IMR-90 (cell line): ENCODE data around the gene UGT3A1. TPM values are rescaled to one million over a fixed set of nuclear protein-coding genes. Genes with fewer than 3 reads are reported as not detected.

Experiments used
- ATAC-seq: fragments of 200-7000 bp; cut with Tn5 transposase; 2 replicates; pipeline ENCODE4 v1.9.1; 2020; ENCODE audit warnings: low read depth, mild to moderate bottlenecking, moderate library complexity
- BruUV-seq: library from RNA; stranded (reverse); fragments of 400-500 nt; replicated peaks from 2 replicates; lab custom pipeline; 2021; lab: Mats Ljungman, UMichigan
- CTCF ChIA-PET: fragments of 300-600 bp; formaldehyde crosslinking; extraction: SDS; loops from one replicate; lab custom pipeline; 2021; ENCODE audit warnings: antibody characterized with exemption; lab: Yijun Ruan, JAX
- POLR2A ChIA-PET: fragments of 300-600 bp; sonication (Branson Sonifier 250); formaldehyde crosslinking; loops from one replicate; lab custom pipeline; 2022; ENCODE audit warnings: antibody characterized with exemption; ENCODE audit not compliant: unreplicated experiment; lab: Charles Lee
- DNase-seq: peaks from one replicate; pipeline ENCODE4 v3.0.0; 2013
- H2AFZ ChIP-seq: replicated peaks from 2 replicates; pipeline ENCODE3; 2013; ENCODE audit warnings: low read length, mild to moderate bottlenecking; ENCODE audit not compliant: poor library complexity
- H2AK5ac ChIP-seq: 2 replicates; pipeline ENCODE4 v1.6.1; 2013; ENCODE audit warnings: low read depth, low read length, inconsistent platforms
- H2AK9ac ChIP-seq: replicated peaks from 2 replicates; pipeline ENCODE3; 2013; ENCODE audit warnings: mild to moderate bottlenecking, low read depth, low read length, moderate library complexity; ENCODE audit not compliant: poor library complexity
- H2BK120ac ChIP-seq: 2 replicates; pipeline ENCODE4 v1.6.1; 2013; ENCODE audit warnings: low read depth, low read length, inconsistent platforms
- H2BK15ac ChIP-seq: 3 replicates; pipeline ENCODE4 v1.6.1; 2013; ENCODE audit warnings: low read depth, low read length, inconsistent platforms
- H2BK20ac ChIP-seq: 2 replicates; pipeline ENCODE4 v1.6.1; 2013; ENCODE audit warnings: low read depth, mild to moderate bottlenecking, inconsistent platforms, low read length, moderate library complexity
- H2BK5ac ChIP-seq: 2 replicates; pipeline ENCODE4 v1.6.1; 2013; ENCODE audit warnings: mild to moderate bottlenecking, low read depth, low read length, inconsistent platforms; ENCODE audit not compliant: poor library complexity, severe bottlenecking
- H3K14ac ChIP-seq: replicated peaks from 2 replicates; pipeline ENCODE4 v1.6.1; 2013; ENCODE audit warnings: low read depth, low read length, inconsistent platforms
- H3K18ac ChIP-seq: 2 replicates; pipeline ENCODE4 v1.6.1; 2013; ENCODE audit warnings: low read depth, low read length, control low read depth
- H3K23ac ChIP-seq: 2 replicates; pipeline ENCODE4 v1.6.1; 2013; ENCODE audit warnings: low read depth, low read length, inconsistent platforms
- H3K27ac ChIP-seq: 2 replicates; pipeline ENCODE4 v1.5.1; 2013; ENCODE audit warnings: mild to moderate bottlenecking, control low read depth, low read length; ENCODE audit not compliant: insufficient read depth
- H3K27me3 ChIP-seq: 2 replicates; pipeline ENCODE4 v1.6.1; 2013; ENCODE audit warnings: low read length; ENCODE audit not compliant: control insufficient read depth, insufficient read depth
- H3K36me3 ChIP-seq: 2 replicates; pipeline ENCODE4 v1.6.1; 2013; ENCODE audit warnings: low read length, mixed read lengths; ENCODE audit not compliant: control insufficient read depth, insufficient read depth
- H3K4ac ChIP-seq: 2 replicates; pipeline ENCODE4 v1.6.1; 2013; ENCODE audit warnings: low read depth, low read length, inconsistent platforms
- H3K4me1 ChIP-seq: 2 replicates; pipeline ENCODE4 v1.6.1; 2013; ENCODE audit warnings: low read length, mixed read lengths; ENCODE audit not compliant: control insufficient read depth, insufficient read depth
- H3K4me2 ChIP-seq: 2 replicates; pipeline ENCODE4 v1.6.1; 2013; ENCODE audit warnings: low read depth, mild to moderate bottlenecking, control low read depth, low read length, moderate library complexity
- H3K4me3 ChIP-seq: 2 replicates; pipeline ENCODE4 v1.5.1; 2013; ENCODE audit warnings: low read depth, mild to moderate bottlenecking, control low read depth, low read length, moderate library complexity; ENCODE audit not compliant: insufficient read depth
- H3K56ac ChIP-seq: 2 replicates; pipeline ENCODE4 v1.6.1; 2013; ENCODE audit warnings: low read length, inconsistent platforms; ENCODE audit not compliant: insufficient read depth; ENCODE audit errors: extremely low read depth
- H3K79me1 ChIP-seq, 2 experiments: 2 replicates each; pipeline ENCODE4 v1.6.1; 2013; ENCODE audit warnings: low read length in 2 of 2, inconsistent platforms in 1 of 2, low read depth in 1 of 2
- H3K9ac ChIP-seq: 2 replicates; pipeline ENCODE4 v1.6.1; 2013; ENCODE audit warnings: low read depth, low read length, control low read depth
- H3K9me1 ChIP-seq: 2 replicates; pipeline ENCODE4 v1.6.1; 2013; ENCODE audit warnings: low read length, inconsistent platforms; ENCODE audit not compliant: insufficient read depth
- H3K9me3 ChIP-seq: 2 replicates; pipeline ENCODE4 v1.6.1; 2013; ENCODE audit warnings: low read length; ENCODE audit not compliant: control insufficient read depth, insufficient read depth
- H4K20me1 ChIP-seq: 2 replicates; pipeline ENCODE4 v1.6.1; 2013; ENCODE audit warnings: low read length, inconsistent platforms; ENCODE audit not compliant: insufficient read depth
- H4K5ac ChIP-seq: 2 replicates; pipeline ENCODE4 v1.6.1; 2013; ENCODE audit warnings: mild to moderate bottlenecking, low read depth, low read length, control low read depth
- H4K8ac ChIP-seq, 2 experiments: 2 replicates each; pipeline ENCODE4 v1.6.1; 2013; ENCODE audit warnings: low read depth in 2 of 2, low read length in 2 of 2, control low read depth in 1 of 2, inconsistent platforms in 1 of 2
- H4K91ac ChIP-seq: 2 replicates; pipeline ENCODE4 v1.6.1; 2013; ENCODE audit warnings: low read depth, low read length, inconsistent platforms; ENCODE audit not compliant: insufficient read depth
- BHLHE40 ChIP-seq: fragments of 150-350 bp; IDR thresholded peaks from 2 replicates; pipeline ENCODE4 v1.6.1; 2016; ENCODE audit warnings: mild to moderate bottlenecking, low read depth, low read length
- CEBPB ChIP-seq: IDR thresholded peaks from 2 replicates; pipeline ENCODE4 v1.6.1; 2012; ENCODE audit warnings: low read depth, low read length, improper control_type of control experiment
- FOS ChIP-seq: fragments of 150-350 bp; IDR thresholded peaks from 2 replicates; pipeline ENCODE4 v1.6.1; 2016; ENCODE audit warnings: low read depth, low read length
- MAZ ChIP-seq: IDR thresholded peaks from 2 replicates; pipeline ENCODE4 v1.6.1; 2012; ENCODE audit warnings: low read depth, mild to moderate bottlenecking, low read length, improper control_type of control experiment, moderate library complexity, borderline replicate concordance
- RAD21 ChIP-seq: IDR thresholded peaks from 2 replicates; pipeline ENCODE4 v1.6.1; 2012; ENCODE audit warnings: low read length, improper control_type of control experiment
- RFX5 ChIP-seq: IDR thresholded peaks from 2 replicates; pipeline ENCODE4 v1.8.0; 2012; ENCODE audit warnings: low read depth, mild to moderate bottlenecking, low read length, moderate library complexity
- SMC3 ChIP-seq: fragments of 150-350 bp; IDR thresholded peaks from 2 replicates; pipeline ENCODE4 v1.6.1; 2016; ENCODE audit warnings: low read depth, mild to moderate bottlenecking, antibody characterized with exemption, low read length, moderate library complexity
- WGBS, 2 experiments: methylation state at CpG; one replicate each; pipeline versions ENCODE4 v1.1.5 to v1.1.7; 2013; ENCODE audit warnings: missing lambda C conversion rate in 2 of 2; ENCODE audit not compliant: insufficient read length in 1 of 2; ENCODE audit errors: extremely low coverage in 2 of 2; 5-methylcytosine and 5-hydroxymethylcytosine counted together
- dilution Hi-C: fragments of 300-500 bp; cut with HindIII; formaldehyde crosslinking; loops from one replicate; pipeline ENCODE4 v1.14.3; 2018; ENCODE audit warnings: low sequenced_read_pairs; ENCODE audit not compliant: unreplicated experiment
- in situ Hi-C: fragments of 300-500 bp; cut with MboI; formaldehyde crosslinking; loops from 3 replicates; pipeline ENCODE4 v1.14.3; 2019; ENCODE audit warnings: low sequenced_read_pairs, inconsistent platforms, mixed read lengths
- intact Hi-C: fragments of 100-400 bp; cut with micrococcal nuclease; formaldehyde crosslinking; loops from 2 replicates; pipeline ENCODE4 v1.10.0; 2022
- polyA plus RNA-seq, 3 experiments: library from polyadenylated mRNA; depleted of rRNA; stranded (reverse); fragments of >200 nt; gene quantifications; 2 replicates each; pipeline ENCODE4 v1.2.3, GENCODE V29; 2012; ENCODE audit warnings: low replicate concordance in 1 of 3
- total RNA-seq: library from RNA; depleted of rRNA; stranded (reverse); fragments of >200 nt; gene quantifications from 2 replicates; pipeline ENCODE4 v1.2.3, GENCODE V29; 2012
- TF ChIP-seq, protein P1 (sequence below): fragments of 150-350 bp; IDR thresholded peaks from 2 replicates; pipeline ENCODE4 v1.6.1; 2016; ENCODE audit warnings: low read depth, mild to moderate bottlenecking, low read length, moderate library complexity, borderline replicate concordance
- TF ChIP-seq, protein P2 (sequence below): fragments of 150-350 bp; IDR thresholded peaks from 2 replicates; pipeline ENCODE4 v1.6.1; 2017; ENCODE audit warnings: mild to moderate bottlenecking, antibody characterized with exemption, low read length, low read depth
- TF ChIP-seq, protein P3 (sequence below): conservative IDR thresholded peaks from 2 replicates; pipeline ENCODE4 v1.5.1; 2012; ENCODE audit warnings: mild to moderate bottlenecking, low read depth, low read length, improper control_type of control experiment

Gene UGT3A1
- total and polyA plus RNA-seq, 2 of the 4 experiments (the other 2 are of a cell fraction): not detected

DNA sequence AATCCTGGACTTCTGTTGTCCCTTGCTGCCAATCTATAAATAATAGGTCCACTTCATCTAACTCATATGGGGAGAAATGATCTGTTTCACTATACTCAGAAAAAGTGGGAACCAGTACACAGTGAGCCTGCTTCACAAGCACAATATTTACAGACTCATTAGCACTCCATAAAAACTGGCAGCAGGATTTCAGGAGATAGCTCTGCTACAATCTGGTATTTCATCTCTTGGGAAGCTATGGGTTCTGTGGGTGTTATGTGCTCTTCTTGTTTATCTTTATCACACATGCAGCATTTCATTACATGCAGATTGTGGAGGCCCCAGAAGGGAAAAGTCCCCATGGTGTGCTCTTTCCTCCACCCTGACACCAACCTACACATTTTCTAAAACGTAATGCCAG, 42.3 kb upstream of the UGT3A1 start:
- Histone ChIP-seq H3K14ac (no peak overlapping the region), H3K9me1 (no peaks in the 10 kb centered on the region), H3K4me2 (no peak overlapping the region), H2BK20ac (no peak overlapping the region), H4K8ac (no peak overlapping the region), H3K4me3 (no peak overlapping the region), H3K4ac (no peak overlapping the region), H4K91ac (no peak overlapping the region), H3K9me3 (no peaks in the 10 kb centered on the region), H3K56ac (no peak overlapping the region), H2BK120ac (no peak overlapping the region), H2BK5ac (no peak overlapping the region), H3K27me3 (peaks cover 2% of the 10 kb centered on the region; the same call in 1 of the 2 replicates), H4K20me1 (no peaks in the 10 kb centered on the region), H2AK5ac (no peak overlapping the region), H3K23ac (no peak overlapping the region), H3K9ac (no peak overlapping the region), H2BK15ac (no peak overlapping the region), H3K27ac (no peak overlapping the region), H3K79me1 (no peaks in the 10 kb centered on the region), H3K4me1 (no peaks in the 10 kb centered on the region), H3K18ac (no peak overlapping the region), H4K5ac (no peak overlapping the region), H2AFZ (no peak overlapping the region), H2AK9ac (no peak overlapping the region), H3K36me3 (no peaks in the 10 kb centered on the region)
- no peak for DNase-seq
- intact Hi-C loops: no loop called here
- no CpG with 5 or more reads among the region's 1 CpG for WGBS, 2 experiments
- no TSS peak for BruUV-seq
- no peak for TF ChIP-seq BHLHE40
- TF ChIP-seq FOS: no peak
- no peak for TF ChIP-seq MAZ
- no peak for TF ChIP-seq RFX5
- TF ChIP-seq SMC3: no peak
- TF ChIP-seq, protein P1, sequence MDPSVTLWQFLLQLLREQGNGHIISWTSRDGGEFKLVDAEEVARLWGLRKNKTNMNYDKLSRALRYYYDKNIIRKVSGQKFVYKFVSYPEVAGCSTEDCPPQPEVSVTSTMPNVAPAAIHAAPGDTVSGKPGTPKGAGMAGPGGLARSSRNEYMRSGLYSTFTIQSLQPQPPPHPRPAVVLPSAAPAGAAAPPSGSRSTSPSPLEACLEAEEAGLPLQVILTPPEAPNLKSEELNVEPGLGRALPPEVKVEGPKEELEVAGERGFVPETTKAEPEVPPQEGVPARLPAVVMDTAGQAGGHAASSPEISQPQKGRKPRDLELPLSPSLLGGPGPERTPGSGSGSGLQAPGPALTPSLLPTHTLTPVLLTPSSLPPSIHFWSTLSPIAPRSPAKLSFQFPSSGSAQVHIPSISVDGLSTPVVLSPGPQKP: no peak
- no peak for TF ChIP-seq CEBPB
- TF ChIP-seq RAD21: no peak
- TF ChIP-seq, protein P2, sequence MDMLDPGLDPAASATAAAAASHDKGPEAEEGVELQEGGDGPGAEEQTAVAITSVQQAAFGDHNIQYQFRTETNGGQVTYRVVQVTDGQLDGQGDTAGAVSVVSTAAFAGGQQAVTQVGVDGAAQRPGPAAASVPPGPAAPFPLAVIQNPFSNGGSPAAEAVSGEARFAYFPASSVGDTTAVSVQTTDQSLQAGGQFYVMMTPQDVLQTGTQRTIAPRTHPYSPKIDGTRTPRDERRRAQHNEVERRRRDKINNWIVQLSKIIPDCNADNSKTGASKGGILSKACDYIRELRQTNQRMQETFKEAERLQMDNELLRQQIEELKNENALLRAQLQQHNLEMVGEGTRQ: no peak
- TF ChIP-seq, protein P3, sequence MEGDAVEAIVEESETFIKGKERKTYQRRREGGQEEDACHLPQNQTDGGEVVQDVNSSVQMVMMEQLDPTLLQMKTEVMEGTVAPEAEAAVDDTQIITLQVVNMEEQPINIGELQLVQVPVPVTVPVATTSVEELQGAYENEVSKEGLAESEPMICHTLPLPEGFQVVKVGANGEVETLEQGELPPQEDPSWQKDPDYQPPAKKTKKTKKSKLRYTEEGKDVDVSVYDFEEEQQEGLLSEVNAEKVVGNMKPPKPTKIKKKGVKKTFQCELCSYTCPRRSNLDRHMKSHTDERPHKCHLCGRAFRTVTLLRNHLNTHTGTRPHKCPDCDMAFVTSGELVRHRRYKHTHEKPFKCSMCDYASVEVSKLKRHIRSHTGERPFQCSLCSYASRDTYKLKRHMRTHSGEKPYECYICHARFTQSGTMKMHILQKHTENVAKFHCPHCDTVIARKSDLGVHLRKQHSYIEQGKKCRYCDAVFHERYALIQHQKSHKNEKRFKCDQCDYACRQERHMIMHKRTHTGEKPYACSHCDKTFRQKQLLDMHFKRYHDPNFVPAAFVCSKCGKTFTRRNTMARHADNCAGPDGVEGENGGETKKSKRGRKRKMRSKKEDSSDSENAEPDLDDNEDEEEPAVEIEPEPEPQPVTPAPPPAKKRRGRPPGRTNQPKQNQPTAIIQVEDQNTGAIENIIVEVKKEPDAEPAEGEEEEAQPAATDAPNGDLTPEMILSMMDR: no peak
- CTCF ChIA-PET: no interaction called here
- ATAC-seq: no peak
- POLR2A ChIA-PET: no interaction called here
- dilution Hi-C loops: no loop called here
- in situ Hi-C loops: no loop called here
